ENCODE data around the gene CCT7. TPM values are rescaled to one million over a fixed set of nuclear protein-coding genes. Genes with fewer than 3 reads are reported as not detected.
"Not testable (repeated sequence)": the region's sequence is repeated elsewhere in the genome, so short reads cannot be mapped to it uniquely, and the experiment has no call there.

CCT7 gene
- polyA plus RNA-seq, 3 donors = 283 to 292 (median 283) TPM

DNA sequence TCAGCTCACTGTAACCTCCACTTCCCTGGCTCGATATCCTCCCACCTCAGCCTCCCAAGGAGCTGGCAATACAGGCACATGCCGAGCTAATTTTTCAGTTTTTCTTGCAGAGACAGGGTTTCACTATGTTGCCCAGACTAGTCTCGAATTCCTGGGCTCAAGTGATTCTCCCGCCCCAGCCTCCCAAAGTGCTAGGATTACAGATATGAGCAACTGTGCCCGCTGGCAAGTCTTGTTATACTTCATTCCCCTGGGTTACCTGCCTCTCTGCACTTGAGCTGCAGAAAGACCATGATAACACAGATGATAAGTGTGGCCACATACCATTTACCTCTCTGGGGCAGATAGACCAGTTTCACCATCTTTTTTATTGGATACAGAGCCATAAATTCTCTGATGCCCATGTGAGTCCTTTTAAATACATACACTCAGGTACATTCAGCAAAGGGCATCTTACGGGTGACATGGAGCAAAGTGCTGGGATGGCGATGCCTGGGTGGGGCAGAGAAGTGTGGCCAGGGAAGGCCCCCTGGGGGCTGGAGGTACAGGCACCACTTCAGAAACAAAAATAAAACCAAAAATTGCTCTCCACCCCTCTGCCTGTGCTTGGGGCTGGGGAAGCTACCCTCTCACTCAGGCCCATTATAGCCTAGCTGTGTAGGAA lies 20.4 kb downstream of the CCT7 start:
- no peak for DNase-seq (ENCODE audit: low read depth in 3 of 3, low spot score in 2 of 3)

DNA sequence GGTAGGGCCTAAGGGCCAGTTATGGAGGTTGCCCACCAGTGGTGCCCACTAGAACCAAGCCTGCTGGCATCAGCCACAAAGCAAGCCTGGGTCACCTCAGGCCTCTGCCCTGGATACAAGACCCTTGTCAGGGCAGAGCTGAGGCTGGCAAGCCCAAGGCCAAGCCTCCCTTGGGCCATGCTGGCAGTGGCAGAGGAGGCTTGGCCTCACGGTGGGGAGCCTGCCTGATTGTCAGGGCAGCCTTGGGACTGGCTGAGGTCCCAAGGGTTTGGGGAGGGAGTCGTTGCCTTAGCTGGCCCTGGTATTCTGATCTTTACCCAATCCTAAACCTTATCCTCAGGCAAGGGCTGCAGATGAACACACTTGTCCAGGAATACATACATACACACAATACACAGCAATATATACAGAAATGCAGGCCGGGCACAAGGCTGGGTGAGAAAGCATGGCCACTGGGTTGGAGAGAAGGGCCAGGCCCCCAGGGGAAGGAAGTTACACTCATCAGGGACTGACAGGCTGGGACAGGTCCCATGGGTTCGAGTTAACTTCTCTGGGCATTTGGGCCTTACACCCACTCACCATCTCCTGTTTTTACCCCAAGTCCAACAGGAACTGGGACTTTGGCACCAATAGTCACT lies 21.0 kb downstream of the CCT7 start:
- no peak for DNase-seq (ENCODE audit: low read depth in 3 of 3, low spot score in 2 of 3)

DNA sequence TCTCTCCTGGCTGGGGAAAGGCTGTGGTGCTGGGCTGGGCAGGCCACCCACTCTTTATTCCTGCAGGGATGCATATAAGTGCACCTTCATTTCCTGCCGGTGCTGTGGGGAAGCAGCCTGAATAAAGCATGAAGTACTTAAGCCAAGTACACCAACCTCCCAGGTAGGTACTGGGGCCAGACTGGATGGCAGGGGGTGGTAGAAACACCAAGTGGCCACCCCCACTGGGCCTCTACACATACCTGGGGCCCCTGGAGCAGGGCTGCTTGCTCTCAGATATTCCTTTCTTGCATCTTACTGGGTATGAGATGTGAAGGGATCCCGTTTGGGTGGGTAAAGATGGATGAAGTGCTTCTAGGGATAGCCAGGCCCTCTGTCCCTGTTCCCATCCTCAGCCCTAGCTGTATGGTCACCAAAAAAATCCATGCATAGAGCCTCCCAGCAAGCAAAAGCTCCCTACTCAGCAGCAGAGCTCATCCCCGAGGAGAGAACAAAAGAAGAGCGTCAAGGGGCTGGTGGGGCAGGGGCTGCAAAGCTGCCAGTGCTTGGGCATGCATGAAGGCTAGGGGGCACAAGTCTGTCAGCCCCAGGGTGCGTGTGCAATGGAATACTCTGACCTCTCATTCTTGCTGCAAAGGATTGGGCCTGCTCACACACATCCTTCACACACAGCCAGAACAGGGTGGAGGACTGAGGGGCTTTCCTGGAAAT lies 22.0 kb downstream of the CCT7 start:
- DNase-seq (ENCODE audit: low read depth in 3 of 3, low spot score in 2 of 3) = no peak

DNA sequence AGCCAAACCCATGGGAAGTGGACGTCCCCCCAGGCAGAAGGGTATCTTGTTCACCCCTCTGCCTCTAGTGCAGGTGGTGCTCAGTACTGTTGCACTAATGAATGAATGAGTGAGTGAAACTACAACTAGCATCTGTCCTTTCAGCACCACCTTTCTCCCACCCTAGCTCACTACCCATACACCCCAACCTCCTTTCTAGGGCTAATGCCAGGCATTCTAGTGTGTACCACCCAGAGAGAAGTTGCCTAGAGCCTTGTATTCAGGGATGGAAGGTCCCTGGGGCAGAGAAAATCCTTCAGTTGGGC lies 22.5 kb downstream of the CCT7 start:
- DNase-seq (ENCODE audit: low read depth in 3 of 3, low spot score in 2 of 3) = no peak

DNA sequence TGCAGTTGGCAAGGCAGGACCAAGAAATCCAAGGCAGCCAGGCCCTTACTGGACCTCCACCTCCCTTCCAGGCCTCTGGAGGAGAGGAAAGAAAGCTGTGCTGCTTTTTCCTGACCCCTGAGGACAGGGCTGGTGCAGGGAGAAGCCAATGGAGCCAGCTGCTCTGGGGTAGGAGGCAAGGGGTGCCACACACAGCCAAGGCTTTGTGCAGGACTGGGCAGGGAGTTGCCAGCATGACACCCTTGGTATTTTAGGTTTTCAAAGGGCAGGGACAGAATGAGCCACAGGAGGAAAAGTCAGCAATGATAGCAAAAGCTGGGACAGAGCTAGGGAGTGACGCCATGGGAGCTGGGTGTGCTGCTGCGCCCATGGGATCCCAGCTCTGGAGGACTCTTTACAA lies 22.9 kb downstream of the CCT7 start:
- no peak for DNase-seq (ENCODE audit: low read depth in 3 of 3, low spot score in 2 of 3)

DNA sequence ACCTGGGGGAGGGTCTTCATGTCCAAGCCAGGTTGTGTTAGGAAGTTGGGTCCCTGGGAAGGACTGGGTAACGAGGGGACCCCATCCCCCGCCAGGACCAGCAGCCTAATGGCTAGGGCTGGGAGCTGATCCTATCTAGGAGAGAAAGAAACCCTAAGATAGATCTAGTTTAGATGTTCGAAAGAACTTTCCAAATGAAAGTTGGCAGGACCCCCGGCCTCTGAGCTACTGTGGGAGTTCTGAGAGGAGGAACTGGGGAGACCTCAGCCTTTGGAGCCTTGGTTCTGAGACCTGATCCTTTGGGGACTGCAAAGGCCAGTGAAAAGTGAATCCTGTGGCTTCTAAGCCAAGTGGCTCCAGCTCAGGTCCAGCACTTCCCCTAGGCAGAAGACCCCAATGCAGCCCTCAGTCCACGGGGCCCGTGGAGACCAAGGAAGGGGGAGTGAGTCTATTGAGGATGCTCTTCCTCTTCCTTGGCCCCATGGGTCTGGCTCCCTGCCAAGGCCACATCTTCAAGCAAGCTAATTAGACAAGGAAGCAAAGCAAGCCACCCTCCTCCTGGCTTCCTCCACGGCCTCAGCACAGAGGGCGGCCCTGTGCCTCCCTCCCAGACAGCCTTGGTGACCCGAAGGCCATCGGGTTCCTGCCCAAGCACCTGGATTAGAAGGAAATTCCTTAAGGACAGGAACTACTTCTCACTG lies 23.5 kb downstream of the CCT7 start:
- no peak for DNase-seq (ENCODE audit: low read depth in 3 of 3, low spot score in 2 of 3)

DNA sequence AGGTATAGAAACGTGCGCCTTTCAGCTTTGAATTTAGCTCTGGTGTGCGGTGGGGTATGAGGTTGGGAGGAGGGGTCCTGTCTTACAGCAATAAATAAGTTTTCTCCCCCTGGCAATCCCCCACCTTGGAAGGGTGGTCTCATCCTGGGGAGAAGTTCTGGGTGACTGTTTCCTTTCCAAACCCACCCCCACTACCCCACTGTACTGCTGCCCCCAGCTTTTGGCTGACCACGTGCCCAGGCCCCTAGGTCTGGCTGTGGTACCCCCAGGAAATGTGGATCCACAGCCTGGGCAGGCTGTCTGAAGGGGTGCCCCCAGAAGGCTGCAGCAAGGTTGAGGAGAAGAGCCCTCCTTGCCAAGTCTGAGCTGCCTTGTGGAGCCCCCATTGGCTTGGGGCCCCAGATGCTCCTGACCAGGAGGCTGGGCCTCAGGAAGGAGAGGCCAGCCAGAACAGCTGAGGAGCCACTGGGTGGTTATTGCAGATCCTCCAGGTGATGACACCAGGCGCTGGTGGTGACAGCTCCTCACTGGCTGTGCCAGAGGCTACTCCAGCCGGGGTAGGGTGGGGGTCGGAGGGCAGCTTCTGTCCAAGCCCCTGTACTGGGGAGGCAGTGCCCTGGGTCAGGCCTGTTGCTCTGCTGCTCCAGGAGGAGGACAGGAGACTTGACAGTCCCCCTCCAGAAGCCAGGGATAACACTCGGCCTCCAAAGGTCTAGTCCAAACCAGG lies 24.2 kb downstream of the CCT7 start:
- no peak for DNase-seq (ENCODE audit: low read depth in 3 of 3, low spot score in 2 of 3)

DNA sequence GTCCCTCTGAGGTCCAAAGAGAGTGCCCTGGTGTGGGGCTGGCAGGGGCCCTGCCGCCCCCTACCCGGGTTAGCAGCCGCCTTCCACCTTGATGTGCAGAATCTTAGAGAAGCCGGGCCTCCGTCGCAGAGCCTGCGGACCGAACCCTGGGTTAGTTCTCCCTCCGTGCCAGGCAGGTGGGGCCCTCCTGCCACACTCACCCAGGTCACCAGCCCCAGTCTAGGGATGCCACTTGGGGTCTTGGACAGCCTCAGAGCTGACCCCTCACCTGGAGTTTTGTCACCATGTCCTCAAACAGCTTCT lies 24.8 kb downstream of the CCT7 start:
- DNase-seq (ENCODE audit: low read depth in 3 of 3, low spot score in 2 of 3) = no peak

DNA sequence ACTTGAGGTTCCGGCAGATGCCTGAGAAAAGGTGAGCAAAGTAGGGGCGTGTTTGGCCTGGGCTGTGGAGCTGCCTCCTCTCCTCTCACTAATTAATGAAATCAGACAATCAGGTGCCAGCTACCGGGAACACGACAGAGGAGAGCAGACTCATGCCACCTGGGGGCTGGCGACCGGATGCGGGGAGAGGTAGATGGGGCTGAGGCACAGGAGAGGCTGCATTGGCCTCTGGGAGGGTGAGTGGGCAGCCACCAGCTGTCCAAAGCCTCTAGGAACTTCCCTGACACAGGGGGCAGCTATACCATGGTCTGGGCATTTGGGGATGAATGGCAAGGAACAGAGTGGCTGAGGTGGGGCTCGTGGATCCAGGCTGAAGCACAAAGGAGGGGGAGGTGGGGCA lies 25.2 kb downstream of the CCT7 start:
- no peak for DNase-seq (ENCODE audit: low read depth in 3 of 3, low spot score in 2 of 3)

DNA sequence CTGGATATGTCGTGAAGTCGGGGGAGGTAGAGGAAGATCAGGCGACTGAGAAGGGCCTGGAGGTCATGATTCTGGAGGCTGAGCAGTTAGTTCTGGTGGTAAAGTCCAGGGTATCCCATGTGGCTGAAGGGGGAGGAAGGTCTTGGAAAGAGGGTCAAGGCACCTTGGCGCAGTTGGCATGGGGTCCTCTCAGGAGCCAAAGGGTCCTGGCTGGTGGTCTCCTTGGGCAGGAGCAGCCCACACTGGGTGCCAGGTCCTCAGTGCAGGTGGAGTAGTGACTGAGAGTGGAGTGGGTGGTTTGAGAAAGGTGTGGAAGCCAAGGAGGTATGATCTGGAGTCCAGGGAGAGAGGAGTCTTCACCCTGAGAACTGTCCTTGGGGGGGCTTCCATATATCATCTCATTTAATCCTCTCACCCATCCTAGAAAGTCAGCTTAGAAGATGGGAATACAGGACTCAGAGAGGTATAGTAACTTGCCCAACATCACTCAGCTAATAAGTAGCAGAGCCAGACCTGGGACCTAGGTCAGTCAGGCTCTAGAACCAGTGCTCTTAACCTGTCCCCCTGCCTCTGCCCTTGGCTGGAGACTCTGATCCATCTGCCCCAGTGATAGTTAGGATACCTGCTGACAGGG lies 25.7 kb downstream of the CCT7 start:
- no peak for DNase-seq (ENCODE audit: low read depth in 3 of 3, low spot score in 2 of 3)

DNA sequence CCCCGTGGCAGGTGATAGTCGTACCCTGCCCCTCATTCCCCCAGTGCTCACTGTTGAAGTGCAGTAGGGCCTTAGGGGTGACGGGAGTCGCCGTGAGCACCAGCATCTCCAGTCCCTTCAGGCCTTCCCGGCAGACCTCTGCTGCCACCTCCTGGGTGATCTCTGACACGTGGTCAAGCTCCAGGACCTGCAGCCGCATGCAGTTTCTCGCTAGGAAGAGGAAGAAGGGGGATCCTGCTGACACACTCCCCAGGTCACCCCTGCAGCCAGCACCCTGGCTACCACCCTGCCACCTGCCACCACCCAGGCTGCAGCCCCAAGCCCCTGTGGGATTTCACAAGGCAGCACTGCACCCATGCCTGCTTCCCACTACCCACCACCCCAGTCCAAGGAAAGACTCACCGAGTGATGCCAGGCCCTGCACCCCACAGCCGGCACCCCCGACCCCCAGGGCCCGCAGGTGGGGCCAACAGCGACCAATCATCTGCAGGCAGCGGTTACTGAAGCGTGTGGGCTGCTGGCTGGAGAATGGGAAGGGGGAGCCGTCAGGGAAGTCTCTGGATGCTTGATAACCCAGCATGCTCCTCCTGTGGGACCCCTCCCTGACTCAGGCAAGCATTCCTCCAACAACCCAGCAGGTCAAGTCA lies 26.4 kb downstream of the CCT7 start:
- DNase-seq (ENCODE audit: low read depth in 3 of 3, low spot score in 2 of 3) = no peak

DNA sequence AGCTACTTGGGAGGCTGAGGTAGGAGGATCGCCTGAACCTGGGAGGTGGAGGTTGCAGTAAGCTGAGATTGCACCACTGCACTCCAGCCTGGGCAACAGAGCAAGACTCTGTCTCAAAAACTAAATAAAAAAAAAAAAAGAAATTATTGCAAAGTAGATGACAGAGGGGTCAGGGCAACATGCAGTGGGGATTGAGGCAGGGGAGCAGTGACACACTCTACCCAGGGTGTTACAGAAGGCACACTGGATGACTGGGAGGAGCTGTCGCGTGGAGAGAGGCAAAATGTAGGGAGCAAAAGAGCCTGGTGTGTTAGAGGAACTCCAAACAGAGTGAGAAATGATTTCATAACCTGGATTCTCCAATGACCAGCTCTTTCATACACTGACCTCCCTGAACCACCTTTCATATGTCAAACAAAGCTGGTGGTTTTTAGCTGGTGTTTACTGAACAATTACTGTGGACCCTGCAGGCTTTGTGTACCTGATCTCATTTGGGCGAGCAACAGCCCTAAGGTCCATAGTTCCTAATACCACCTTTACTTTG lies 28.1 kb downstream of the CCT7 start:
- DNase-seq (ENCODE audit: low read depth in 3 of 3, low spot score in 2 of 3) = no peak

DNA sequence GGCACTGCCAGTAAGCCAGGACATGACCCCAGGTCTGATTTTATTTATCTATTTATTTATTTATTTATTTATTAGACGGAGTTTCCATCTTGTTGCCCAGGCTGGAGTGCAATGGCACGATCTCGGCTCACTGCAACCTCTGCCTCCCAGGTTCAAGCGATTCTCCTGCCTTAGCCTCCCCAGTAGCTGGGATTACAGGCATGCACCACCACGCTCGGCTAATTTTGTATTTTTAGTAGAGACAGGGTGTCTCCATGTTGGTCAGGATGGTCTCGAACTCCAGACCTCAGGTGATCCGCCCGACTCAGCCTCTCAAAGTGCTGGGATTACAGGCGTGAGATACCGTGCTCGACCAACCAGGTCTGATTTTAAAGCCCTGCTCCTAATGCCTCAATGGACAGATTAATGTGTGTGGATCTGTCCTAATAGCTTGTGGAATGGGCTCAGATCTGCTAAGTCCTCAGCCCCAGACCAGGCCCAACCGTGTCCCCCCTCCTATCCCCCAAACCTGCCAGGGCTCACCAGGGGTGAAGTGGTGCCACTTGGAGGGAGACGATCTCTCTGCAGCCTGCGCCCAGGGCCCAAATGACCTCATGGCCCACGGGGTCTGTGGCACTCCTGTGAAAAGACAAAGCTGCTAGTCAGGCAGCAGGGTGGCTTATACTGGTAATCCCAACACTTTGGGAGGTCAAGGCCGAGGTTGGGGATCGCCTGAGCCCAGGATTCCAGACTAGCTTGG lies 28.8 kb downstream of the CCT7 start:
- DNase-seq (ENCODE audit: low read depth in 3 of 3, low spot score in 2 of 3) = not testable (repeated sequence)

DNA sequence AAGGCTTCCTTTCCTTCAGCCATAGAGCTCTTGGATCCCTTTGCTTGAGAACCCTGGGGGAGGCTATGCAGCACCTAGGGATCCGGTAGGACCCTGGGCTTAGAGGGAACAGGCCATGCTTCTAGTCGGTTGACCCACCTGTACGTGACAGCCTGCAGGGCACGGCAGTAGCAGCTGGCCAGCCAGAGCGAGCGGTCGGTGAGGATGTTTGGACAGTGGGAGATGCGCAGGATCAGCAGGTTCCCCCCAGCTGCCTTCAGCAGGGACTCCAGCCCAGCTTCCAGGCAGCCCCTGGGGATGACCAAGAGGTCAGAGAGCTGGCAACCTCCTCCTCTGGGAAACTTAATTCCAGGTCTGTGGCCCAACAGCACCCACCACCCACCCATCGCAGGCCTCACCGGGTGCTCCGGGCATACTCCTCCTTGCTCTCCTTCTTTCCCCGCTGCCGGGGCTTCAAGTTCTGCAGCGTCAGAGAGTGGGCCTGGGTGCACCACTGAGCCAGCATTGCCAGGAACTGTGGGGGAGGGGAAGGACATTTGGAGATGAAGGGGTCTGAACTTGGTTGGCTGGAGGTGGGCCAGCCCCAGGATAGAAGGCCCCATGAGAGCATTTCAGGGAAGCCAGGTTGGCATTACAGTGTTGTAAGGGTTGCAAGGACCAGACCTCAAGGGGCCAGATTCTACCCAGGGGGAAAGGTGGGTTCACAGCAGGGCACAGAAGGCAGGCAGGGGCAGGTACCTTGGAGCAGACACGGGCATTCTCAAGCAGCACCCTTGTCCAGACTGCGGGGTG lies 29.6 kb downstream of the CCT7 start:
- DNase-seq (ENCODE audit: low read depth in 3 of 3, low spot score in 2 of 3) = no peak

DNA sequence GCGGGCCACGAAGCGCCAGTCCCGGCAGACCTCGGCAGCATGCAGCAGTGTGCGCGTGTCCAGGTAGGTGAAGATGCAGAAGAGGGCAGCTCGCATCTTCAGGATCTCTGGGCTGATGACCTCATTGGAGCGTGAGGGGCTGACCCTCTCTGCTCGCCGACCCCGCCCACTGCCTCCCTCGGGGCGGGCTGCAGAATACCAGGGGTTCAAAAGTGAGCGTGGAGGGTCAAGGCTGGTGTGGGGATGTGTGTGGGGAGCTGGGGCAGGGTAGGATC lies 30.2 kb downstream of the CCT7 start:
- DNase-seq (ENCODE audit: low read depth in 3 of 3, low spot score in 2 of 3) = no peak

DNA sequence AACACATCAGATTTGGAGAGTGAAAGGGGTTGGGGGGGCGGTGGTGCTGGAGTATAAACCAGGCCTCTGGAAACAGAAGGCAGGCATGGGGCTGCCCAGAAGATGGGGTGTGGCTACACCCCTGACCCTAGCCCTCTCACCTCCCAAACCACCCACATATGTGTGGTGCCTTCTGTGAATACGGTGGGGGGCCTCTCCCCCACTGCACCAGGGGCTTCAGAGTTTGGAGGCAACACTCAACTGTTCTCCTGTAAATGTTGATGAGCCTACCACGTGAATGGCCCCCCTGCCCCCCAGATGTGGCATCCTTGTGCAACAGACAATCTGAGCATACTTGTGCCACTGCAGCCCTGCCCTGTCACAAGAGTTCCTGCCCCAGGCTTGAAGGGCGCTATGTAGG lies 30.7 kb downstream of the CCT7 start:
- DNase-seq (ENCODE audit: low read depth in 3 of 3, low spot score in 2 of 3) = no peak

DNA sequence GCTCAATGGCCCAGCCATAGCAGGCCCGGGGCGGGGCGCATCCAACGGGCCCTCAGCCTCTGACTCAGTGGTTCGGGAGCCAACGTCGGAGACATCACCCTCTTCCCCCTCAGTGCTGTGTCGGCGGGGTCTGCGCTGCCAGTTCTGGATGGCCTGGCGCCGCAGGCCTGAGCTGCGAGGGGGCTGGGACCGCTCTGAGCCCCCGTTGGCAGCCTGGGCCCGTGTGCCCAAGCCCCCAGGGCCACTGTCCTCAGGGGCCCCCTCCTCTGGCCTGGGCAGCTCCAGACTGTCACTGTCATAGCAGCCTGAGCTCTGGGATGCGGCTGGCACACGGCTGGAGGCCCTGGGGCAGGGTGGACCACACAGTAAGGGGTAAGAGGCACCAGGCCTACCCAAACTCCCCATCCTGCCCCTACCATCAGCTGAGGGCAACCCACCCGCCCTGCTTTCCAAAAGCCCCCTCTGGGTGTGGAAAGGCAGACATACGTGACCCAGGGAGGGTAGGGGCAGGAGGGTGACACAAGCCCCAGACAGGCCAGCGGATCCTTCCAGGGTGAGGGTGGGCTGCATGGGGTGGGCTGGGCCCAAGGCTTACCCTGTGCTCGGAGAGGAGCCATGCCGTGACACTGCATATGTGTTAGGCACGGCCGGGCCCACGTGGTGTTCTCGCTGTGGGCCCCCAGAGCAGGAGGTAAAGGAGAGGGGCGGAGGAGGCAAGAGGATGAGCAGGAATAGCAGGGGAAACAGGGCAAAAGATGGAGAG lies 31.4 kb downstream of the CCT7 start:
- DNase-seq (ENCODE audit: low read depth in 3 of 3, low spot score in 2 of 3) = no peak
